Activated CD4-positive, alpha-beta T cell treated with anti-CD3 and anti-CD28 coated beads, Interleukin-2, Interleukin-6, amounts not matched to agents 100 ng/mL and 50 ng/mL, durations not matched to agents 16 hours and 8 hours (primary cell): ENCODE results near the gene ORC4.

Source experiments
- DNase-seq: peaks from one replicate; pipeline ENCODE4 v3.0.0-alpha.2; 2020

The ORC4 gene

DNA sequence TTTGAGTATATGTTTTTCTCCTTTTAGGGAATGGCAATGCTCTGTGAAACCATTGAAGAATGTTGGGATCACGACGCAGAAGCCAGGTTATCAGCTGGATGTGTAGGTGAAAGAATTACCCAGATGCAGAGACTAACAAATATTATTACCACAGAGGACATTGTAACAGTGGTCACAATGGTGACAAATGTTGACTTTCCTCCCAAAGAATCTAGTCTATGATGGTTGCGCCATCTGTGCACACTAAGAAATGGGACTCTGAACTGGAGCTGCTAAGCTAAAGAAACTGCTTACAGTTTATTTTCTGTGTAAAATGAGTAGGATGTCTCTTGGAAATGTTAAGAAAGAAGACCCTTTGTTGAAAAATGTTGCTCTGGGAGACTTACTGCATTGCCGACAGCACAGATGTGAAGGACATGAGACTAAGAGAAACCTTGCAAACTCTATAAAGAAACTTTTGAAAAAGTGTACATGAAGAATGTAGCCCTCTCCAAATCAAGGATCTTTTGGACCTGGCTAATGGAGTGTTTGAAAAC lies 93.4 kb downstream of the ORC4 start:
- no peak for DNase-seq

DNA sequence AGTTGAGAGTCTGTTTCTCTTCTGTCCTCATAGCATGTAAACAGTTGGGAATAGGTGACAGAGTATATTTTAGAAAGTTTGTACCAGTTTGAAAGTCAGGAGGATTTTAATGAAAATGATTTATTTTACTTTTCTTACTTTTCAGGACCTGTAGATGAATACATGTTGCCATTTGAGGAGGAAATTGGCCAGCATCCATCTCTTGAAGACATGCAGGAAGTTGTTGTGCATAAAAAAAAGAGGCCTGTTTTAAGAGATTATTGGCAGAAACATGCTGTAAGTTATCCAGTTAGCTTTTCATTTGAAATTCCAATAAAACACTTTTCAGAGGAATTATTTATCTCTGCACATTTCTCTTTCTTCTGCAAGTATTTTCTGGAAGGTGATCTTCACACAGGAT lies 94.7 kb downstream of the ORC4 start:
- no peak for DNase-seq

DNA sequence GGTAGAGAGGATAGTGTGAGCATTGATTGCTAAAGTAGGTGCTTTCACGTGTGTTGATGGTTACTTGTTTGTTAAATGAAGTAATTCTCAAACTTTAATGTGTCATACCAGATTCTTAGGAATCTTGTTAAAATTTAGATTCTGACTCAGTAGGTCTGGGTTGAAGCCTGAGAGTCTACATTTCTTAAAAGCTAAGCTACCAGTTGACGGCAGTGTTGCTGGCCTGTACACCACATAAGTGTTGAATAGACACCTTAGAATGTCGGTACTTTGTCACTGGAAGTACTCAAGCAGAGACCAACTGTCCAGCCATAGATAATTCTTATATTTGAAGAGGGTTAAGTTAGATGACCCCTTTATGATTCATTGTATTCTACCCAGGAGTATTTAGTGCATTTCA lies 95.9 kb downstream of the ORC4 start:
- no peak for DNase-seq

DNA sequence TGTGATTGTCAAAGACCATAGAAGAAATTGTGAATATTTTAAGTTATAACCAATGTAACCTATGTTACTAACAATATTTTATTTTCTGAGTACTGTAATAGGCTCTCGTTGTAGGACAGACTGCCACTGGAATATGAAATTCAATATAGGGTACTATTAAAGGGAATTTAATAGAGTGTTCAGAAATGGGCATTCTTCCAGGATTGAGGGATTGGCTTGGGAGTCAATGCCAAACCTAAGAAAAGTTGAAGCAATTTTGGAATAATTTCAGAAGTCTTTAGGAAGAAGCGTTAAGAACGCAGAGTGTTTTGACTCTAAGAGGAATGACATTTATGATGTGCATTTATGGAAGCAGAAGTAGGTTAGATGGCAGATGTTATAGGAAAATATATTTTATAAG lies 96.7 kb downstream of the ORC4 start:
- DNase-seq, result no peak

DNA sequence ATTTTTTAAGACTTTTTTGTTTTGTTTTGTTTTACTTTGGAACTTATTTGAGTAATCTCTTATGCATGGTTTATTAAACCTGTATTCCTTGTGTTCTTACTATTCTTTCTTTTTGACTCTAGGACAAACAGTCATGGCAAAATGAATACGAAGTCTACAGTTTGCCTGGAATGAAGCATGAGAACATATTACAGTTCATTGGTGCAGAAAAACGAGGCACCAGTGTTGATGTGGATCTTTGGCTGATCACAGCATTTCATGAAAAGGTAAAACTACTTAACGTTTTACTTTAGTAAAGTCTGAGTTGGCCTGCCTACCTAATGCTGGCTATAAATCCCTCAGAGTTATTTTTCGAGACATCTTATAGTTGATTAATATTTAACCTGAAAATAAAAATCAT lies 103.4 kb downstream of the ORC4 start:
- no peak for DNase-seq

DNA sequence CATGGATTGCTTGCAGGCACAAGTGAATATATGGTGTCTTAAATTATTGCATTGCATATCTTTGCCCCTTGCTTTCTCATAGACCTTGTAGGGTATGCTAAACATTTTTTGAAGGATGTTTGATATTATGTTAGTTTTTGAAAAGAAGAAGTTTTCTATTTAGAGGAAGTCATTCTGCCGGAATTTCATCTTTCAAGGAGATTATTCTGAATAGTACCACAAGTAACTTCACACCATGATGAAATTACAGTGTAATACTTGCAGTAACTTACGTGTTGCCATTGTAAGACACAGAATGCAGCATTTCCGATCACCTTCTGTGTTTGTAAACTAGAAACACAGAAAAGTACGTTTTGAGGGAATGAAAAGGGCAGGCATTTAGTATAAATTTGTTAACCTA lies 103.8 kb downstream of the ORC4 start:
- DNase-seq, result no peak

DNA sequence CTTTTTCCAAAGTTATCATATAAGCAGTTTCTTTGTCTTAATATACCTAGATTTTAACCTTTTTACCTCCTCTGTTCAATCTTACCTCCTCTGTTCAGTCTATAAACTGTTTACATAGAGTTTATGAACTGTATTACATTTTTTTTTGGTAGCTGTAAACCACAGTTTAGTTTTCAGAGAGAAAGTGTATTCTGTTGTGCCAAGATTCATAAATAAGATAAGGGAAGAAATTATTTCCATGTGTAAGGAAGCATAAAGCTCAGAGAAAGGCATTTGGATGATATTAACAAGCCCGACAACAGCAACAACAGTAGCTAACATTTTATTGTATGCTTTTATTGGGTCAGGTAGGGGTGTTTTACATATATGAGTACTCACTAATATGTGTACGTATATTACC lies 104.5 kb downstream of the ORC4 start:
- no peak for DNase-seq

DNA sequence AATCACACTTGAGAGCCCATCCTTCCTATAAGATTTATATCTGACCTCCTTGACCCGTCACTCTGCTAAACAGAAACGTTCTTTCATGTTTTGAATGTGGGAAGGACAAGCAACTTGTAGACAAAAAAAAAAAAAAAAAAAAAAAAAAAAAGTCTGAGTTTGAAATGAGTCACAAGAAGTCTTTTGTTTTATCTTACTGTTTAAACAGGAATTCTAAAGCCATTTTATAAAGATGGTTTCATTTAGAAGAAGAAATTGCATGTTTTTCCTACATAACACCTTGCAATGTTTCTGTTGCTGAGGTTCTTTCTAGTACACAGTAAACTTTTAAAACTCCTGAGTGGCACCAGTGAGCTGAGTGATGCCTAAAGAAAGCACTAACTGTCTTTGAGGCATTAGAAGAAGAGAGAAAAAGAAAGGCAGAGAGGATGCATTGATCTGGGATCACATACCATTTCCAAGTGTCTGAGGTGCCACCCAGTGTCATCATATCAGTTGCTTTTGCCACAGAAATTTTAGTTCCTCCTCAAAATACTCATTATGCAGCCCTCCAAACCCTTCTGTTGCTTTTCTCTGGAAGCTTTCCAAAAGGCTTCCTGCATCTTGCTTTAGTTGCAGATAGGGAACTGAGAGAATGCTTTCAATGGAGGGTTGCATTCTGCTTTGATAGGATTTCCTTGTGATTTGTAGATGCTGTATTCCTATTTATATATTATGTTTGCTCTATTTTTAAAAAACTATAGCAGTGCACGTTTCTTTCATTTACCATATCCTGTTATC lies 106.6 kb downstream of the ORC4 start:
- no peak for DNase-seq

DNA sequence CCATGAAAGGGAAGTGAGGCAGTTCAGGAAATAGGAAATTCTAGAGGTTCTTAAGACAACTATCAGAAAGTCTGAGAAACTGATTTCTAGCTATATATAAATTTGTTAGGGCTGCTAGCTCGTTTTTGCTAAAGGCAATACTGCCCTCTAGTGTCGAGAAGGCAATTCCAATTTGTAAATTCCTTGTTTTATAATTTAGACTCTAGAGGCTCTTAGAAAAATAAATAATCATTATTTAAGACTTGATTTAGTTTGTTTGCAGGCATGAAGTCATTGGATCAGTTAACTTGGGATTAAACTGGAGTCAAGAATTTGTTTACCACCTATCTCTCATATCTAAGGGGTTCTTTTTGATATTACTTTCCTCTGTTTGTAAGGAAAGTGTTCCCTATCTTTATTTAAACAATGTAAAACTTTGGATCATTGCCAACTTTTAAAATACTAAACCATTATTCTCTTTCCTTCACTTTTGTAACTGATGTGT lies 109.5 kb downstream of the ORC4 start:
- peak; percentile 65 for DNase-seq

DNA sequence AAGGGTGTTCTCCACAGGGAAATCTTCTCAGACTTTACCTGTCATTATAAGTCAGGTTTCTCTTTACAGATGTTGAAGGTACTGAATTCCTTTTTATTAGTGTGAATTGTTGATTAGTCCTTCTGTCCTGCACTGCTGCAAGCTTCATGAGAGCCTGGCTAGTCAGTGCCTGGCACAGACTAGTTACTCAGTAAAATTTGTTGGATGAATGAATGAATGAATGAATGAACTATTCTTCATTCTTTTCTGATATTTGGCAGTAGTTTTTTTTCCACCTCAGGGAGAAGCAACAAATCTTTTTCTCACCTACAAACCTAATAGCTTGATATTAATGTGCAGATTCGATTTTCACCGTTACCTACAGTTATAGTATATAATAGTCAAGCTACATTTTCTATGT lies 111.4 kb downstream of the ORC4 start:
- no peak for DNase-seq

DNA sequence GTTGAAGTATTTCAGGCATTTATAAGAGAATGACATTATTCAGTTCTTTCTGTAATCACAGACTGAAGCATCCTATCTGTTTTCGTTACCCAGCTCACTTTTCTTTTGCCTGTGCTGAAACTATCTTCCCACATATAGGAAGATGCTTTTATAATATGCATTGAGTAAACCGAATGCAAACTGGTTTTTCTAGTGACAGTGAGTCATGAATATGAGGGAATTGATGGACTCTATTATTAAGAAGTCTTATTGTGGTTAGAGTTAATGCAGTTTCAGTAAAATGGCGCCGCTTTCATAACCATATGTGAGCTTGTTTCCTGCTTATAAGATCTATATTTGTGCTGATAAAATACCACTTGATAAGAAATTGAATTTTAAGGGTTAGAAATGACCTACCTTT lies 116.5 kb downstream of the ORC4 start:
- DNase-seq, result no peak

DNA sequence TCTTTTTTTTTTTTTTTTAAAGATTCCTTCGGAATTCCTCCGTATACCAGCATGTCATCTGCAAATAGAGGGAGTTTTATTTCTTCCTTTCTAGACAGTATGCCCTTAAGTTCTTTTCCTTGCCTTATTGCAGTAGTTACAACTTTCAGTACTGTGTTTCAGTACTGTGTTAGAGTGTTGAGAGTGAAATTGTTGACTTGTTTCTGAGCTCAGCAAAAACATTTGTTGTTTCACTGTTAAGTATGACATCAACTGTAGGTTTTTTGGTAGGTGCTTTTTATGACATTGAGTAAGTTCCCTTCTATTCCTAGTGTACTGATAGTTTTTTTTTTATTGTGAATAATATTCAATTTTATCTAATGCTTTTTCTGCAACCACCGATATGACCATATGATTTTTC lies 131.9 kb downstream of the ORC4 start:
- no peak for DNase-seq

DNA sequence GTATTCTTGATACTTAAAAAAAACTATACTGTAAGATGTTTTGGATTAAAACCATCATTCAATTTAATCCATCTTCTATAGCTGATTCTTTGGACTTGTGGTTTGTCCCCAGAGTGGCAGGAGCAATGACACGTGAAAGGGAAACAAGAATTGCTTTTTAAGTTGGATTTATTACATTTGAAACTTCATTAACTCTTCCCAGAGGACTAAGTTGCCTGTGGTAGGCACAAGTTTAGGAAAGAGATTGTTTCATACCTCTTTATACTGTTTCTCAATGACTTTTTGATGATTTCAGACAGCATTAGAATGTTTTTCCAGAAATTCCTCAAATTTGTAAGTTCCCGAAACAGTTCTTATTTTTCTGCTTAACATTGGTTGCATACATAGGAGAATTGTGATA lies 134.4 kb downstream of the ORC4 start:
- no peak for DNase-seq

DNA sequence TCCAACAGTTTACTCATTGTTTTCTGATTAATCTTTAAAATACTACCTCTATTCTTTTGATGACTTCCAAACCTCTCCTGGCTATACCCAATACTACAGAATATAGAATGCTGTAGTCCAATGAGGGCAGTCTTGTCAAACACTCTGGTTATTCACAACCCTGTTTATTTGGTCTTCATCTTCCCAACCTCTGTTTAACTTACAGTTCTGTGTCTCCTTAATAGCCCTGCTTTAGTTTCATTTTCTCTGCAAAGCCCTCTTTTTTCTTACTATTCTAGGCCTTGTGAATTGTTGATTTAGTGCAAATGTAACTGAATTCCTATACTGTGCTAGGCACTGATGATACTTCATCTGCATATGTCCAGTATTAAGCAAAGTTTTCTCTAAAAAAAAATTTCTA lies 135.7 kb downstream of the ORC4 start:
- no peak for DNase-seq

DNA sequence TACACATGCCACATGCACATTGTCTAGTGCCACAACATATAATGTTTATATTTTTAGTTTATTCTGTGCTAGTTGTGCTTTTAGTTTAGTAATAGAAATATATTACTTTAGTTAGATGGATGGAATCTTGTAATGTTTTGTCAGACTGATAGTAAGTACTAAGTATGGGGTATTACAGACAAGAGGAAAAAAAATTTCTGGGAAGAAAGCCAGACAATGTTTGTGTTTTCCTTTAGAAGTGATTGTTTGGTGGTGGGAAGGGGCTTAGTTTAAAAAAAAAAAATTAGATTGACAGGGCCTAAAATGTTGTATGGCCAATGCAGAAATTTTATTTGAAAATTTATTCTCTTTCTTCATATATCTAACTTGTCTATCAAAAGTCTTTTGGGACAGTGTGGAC lies 137.9 kb downstream of the ORC4 start:
- DNase-seq, result no peak
